ACHN (cell line): ENCODE data around the gene INCA1.

ENCODE experiments used
- DNase-seq: peaks from one replicate; pipeline ENCODE4 v3.0.0-alpha.2; 2015
- in situ Hi-C: cut with HindIII; loops from 2 replicates; pipeline ENCODE4 v1.10.0; 2017; ENCODE audit warnings: low sequenced_read_pairs, low pct_ligation_motif_present, low pct_unique_long_range_greater_than_20kb

The INCA1 gene

GRCh38 chr17:5019475-5019956, 22.2 kb upstream of the INCA1 start:
- no peak for DNase-seq
- in situ Hi-C loops = no loop called here

GRCh38 chr17:5014357-5014756, 17.0 kb upstream of the INCA1 start:
- DNase-seq = no peak
- in situ Hi-C loops = no loop called here

GRCh38 chr17:5011928-5012327, 14.6 kb upstream of the INCA1 start:
- no peak for DNase-seq
- in situ Hi-C loops = no loop called here

GRCh38 chr17:5003214-5003867, 6.0 kb upstream of the INCA1 start:
- in situ Hi-C loops = no loop called here
- no peak for DNase-seq

GRCh38 chr17:5002121-5002788, 4.9 kb upstream of the INCA1 start:
- in situ Hi-C loops = no loop called here

GRCh38 chr17:5000237-5000639, 2.9 kb upstream of the INCA1 start:
- no peak for DNase-seq
- in situ Hi-C loops = no loop called here

More at GRCh38 chr17:5002121-5002788, 4.9 kb upstream of the INCA1 start:
- no peak for DNase-seq

GRCh38 chr17:4999430-5000093, 2.2 kb upstream of the INCA1 start:
- in situ Hi-C loops = no loop called here

GRCh38 chr17:4998732-4999429, 1.6 kb upstream of the INCA1 start:
- DNase-seq = no peak
- in situ Hi-C loops = no loop called here

More at GRCh38 chr17:4999430-5000093, 2.2 kb upstream of the INCA1 start:
- no peak for DNase-seq

- no peak for DNase-seq
- in situ Hi-C loops = no loop called here
These were observed 857 bp upstream of the INCA1 start for GRCh38 chr17:4998027-4998731.

GRCh38 chr17:4994081-4994595, 3.2 kb downstream of the INCA1 start:
- in situ Hi-C loops = no loop called here
- DNase-seq = no peak

GRCh38 chr17:4987767-4988567, 9.4 kb downstream of the INCA1 start:
- in situ Hi-C loops = no loop called here

GRCh38 chr17:4986951-4987766, 10.2 kb downstream of the INCA1 start, which contains the start of gene CAMTA2:
TSS of gene CAMTA2 (minus strand) at chr17:4987675. CDS start at chr17:4986222, 1,453 bp downstream.
- DNase-seq = peak; percentile 78
- in situ Hi-C loops = no loop called here

More at GRCh38 chr17:4987767-4988567, 9.4 kb downstream of the INCA1 start:
- no peak for DNase-seq

- DNase-seq = no peak
- in situ Hi-C loops = no loop called here
These were observed 10.9 kb downstream of the INCA1 start for GRCh38 chr17:4986403-4986802.

GRCh38 chr17:4982305-4982704, 15.0 kb downstream of the INCA1 start:
- in situ Hi-C loops = no loop called here
- no peak for DNase-seq

GRCh38 chr17:4980644-4981216, 16.6 kb downstream of the INCA1 start:
- in situ Hi-C loops = no loop called here
- DNase-seq = peak; percentile 60

- no peak for DNase-seq
- in situ Hi-C loops = no loop called here
These were observed 18.6 kb downstream of the INCA1 start for GRCh38 chr17:4978726-4979125.
